VCaP (cell line): Measurements from ENCODE around the gene SPTBN1.

Experiments used
- H3K27ac ChIP-seq: fragments of 450-650 bp; 2 replicates; pipeline ENCODE4 v1.5.1; 2017
- CTCF ChIP-seq: fragments of 450-650 bp; conservative IDR thresholded peaks from 2 replicates; pipeline ENCODE4 v1.5.1; 2017; ENCODE audit warnings: mild to moderate bottlenecking, moderate library complexity

The SPTBN1 gene

GRCh38 chr2:54601339-54601738, 145.2 kb downstream of the SPTBN1 start:
- TF ChIP-seq CTCF, result no peak
- no peak overlapping the region for H3K27ac ChIP-seq

- TF ChIP-seq CTCF, result no peak
- no peak overlapping the region for H3K27ac ChIP-seq
These were observed 146.7 kb downstream of the SPTBN1 start for GRCh38 chr2:54602736-54603322.

DNA sequence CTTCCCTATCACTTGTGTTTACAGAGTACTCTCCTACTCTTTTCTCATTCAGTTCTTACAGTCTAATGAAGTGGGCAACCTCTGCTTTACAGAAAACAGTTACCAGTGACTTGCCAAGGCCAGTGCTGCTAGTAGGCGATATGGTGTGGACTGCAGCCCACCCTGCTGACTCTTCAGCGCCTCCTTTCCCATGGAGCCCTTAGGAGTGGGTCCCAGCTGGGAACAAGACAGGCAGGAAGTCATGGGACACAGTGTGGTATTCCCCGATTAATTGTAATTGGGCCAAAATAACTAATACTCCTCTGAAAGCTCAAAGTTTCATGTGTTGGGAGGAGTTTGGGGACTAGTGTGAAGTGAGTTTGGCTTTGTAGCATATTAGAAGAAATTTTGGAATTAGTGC, 147.2 kb downstream of the SPTBN1 start:
- no peak for TF ChIP-seq CTCF
- no peak overlapping the region for H3K27ac ChIP-seq

DNA sequence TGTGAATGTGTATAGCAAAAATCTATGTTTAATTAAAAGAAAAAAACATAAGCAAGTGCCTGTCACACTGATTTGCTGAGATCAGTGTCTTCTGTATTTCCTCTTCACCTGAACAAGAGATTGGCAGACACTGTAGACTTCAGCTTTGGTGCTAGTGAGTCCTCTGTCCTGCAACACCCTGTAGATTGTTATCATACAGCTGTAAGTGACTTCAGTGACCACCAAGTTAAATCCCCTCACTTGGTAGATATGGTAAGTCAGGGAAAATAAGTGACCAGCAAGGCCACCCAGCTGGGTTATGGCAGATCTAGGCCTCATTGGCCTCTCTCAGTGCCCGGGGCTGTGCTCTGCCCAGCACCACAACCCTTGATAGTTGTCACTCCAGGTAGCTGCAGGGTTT, 147.7 kb downstream of the SPTBN1 start:
- TF ChIP-seq CTCF, result no peak

DNA sequence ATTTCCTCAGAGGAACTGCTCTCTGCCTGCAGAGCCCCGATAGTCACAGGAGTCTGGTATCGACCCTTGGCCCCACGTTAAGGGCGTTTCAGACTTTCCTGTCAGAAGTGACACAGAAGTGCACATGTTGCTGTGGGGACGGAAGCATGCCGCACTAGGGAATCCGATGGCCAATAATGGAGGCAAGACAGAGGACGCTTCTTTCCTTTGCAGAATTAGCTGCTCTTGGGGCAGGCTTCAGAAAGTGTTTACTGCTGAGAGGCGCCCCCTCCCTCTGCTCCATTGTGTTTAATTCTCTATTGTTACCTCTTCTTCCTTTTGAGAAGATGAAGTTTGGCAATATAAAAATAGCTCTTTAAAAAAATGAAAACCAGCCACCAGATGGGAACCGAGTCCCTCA, 148.7 kb downstream of the SPTBN1 start:
- TF ChIP-seq CTCF, result no peak
- H3K27ac ChIP-seq, result no peak overlapping the region

More for the DNA sequence above, 147.7 kb downstream of the SPTBN1 start:
- H3K27ac ChIP-seq, result no peak overlapping the region

GRCh38 chr2:54605836-54606235, 149.7 kb downstream of the SPTBN1 start:
- TF ChIP-seq CTCF, result no peak
- H3K27ac ChIP-seq, result no peak overlapping the region

DNA sequence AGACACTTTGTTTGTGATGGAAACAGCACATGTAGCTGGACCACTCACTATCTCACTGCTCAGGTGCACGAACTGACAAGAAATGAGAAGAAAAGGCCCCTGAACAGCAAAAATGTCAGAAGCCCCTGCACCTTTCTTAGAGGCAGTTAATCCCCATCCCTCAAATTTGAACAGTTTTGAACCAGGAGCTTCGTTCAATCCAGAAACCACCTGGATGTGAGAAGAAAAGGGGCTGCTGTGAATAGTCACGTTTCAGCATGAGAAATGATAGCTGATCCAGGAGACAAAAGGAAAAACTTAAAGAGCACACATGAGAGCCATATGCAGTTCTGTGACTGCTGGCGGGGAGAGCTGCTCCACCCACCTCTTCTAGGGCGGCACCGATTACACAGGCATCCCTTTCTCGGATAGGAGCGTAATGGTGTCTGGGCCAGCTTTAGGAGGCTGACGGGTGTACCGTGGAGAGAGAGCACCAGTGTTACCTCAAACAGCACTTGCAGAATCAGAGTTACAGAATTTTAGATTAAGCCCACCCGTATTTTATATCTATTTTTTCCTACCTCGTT, 150.3 kb downstream of the SPTBN1 start:
- H3K27ac ChIP-seq, result no peak overlapping the region
- no peak for TF ChIP-seq CTCF
